Epithelial cell of esophagus (primary cell): ENCODE data around the gene TCF25.
A peak's percentile ranks its signal among the peaks of the same experiment; 100 is the strongest.
"Not testable (repeated sequence)": the region's sequence is repeated elsewhere in the genome, so short reads cannot be mapped to it uniquely, and the experiment has no call there.

ENCODE experiments used
- DNase-seq: peaks from one replicate; pipeline ENCODE4 v3.0.0; 2010; ENCODE audit warnings: low read depth
- H3K4me3 ChIP-seq: 2 replicates; pipeline ENCODE4 v1.5.1; 2011; ENCODE audit warnings: mild to moderate bottlenecking, low read length, control low read depth
- TF ChIP-seq, protein P1 (sequence below): IDR thresholded peaks from 2 replicates; pipeline ENCODE4 v1.5.1; 2011; ENCODE audit warnings: low read depth, mild to moderate bottlenecking, low read length, control low read depth, inconsistent platforms; ENCODE audit not compliant: insufficient read depth; ENCODE audit errors: missing control alignments

Gene TCF25

DNA sequence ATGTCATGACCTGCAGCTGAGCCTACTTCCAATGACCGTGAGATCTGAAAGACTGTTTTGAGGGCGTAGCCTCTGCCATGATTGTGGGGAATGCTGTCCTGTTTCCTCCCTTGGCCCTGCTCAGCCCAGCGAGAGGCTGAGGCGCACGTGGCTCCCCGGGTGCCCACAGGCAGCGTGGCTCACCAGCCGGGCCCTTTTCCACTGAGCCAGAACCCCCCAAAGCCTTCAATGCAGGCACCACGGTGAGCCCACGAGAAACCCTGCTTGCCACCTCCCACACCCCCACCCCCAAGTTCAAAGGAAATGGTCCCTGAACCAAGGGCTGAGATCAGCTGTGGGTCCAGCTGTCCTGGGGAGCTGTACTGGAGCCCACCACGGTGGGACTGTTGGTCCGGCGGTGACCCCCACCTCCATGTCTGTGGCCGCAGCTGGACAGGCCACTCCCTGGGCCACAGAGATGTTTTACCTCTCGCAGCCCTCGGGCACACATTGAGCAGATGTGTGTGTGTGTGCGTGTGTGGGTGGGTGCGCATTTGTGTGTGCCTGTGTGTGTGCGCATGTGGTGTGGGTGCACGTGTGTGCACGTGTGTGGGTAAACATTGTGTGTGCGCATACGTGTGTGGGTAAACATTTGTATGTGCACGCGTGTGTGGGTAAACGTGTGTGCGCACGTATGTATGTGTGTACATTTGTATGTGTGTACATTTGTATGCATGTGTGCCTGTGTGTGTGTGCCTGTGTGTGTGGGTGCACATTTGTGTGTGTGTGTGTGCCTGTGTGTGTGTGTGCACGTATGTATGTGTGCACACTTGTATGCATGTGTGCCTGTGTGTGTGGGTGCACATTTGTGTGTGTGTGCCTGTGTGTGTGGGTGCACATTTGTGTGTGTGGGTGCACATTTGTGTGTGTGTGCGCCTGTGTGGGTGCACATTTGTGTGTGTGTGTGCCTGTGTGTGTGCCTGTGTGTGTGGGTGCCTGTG, 40.3 kb downstream of the TCF25 start:
- no peak for DNase-seq
- TF ChIP-seq, protein P1, sequence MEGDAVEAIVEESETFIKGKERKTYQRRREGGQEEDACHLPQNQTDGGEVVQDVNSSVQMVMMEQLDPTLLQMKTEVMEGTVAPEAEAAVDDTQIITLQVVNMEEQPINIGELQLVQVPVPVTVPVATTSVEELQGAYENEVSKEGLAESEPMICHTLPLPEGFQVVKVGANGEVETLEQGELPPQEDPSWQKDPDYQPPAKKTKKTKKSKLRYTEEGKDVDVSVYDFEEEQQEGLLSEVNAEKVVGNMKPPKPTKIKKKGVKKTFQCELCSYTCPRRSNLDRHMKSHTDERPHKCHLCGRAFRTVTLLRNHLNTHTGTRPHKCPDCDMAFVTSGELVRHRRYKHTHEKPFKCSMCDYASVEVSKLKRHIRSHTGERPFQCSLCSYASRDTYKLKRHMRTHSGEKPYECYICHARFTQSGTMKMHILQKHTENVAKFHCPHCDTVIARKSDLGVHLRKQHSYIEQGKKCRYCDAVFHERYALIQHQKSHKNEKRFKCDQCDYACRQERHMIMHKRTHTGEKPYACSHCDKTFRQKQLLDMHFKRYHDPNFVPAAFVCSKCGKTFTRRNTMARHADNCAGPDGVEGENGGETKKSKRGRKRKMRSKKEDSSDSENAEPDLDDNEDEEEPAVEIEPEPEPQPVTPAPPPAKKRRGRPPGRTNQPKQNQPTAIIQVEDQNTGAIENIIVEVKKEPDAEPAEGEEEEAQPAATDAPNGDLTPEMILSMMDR: no peak

DNA sequence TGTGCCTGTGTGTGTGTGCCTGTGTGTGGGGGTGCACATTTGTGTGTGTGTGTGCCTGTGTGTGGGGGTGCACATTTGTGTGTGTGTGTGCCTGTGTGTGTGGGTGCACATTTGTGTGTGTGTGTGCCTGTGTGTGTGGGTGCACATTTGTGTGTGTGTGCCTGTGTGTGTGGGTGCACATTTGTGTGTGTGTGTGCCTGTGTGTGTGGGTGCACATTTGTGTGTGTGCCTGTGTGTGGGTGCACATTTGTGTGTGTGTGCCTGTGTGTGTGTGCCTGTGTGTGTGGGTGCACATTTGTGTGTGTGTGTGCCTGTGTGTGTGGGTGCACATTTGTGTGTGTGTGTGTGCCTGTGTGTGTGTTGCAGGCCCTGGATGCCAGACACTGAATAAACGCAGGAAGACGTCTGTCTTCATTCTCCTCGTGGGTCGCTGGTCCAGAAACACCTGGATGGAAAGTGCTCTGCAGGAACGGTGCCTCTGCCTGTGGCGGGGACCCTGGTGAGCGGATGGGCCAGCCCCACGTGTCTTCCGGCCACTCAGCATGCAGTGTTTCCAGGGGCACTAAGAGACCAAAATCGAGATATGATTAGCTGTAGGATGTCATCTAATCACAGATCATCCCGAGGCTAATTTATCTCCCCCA, 41.4 kb downstream of the TCF25 start:
- H3K4me3 ChIP-seq, DNase-seq: not testable (repeated sequence)

More for the DNA sequence above, 40.3 kb downstream of the TCF25 start:
- H3K4me3 ChIP-seq: no peak overlapping the region

DNA sequence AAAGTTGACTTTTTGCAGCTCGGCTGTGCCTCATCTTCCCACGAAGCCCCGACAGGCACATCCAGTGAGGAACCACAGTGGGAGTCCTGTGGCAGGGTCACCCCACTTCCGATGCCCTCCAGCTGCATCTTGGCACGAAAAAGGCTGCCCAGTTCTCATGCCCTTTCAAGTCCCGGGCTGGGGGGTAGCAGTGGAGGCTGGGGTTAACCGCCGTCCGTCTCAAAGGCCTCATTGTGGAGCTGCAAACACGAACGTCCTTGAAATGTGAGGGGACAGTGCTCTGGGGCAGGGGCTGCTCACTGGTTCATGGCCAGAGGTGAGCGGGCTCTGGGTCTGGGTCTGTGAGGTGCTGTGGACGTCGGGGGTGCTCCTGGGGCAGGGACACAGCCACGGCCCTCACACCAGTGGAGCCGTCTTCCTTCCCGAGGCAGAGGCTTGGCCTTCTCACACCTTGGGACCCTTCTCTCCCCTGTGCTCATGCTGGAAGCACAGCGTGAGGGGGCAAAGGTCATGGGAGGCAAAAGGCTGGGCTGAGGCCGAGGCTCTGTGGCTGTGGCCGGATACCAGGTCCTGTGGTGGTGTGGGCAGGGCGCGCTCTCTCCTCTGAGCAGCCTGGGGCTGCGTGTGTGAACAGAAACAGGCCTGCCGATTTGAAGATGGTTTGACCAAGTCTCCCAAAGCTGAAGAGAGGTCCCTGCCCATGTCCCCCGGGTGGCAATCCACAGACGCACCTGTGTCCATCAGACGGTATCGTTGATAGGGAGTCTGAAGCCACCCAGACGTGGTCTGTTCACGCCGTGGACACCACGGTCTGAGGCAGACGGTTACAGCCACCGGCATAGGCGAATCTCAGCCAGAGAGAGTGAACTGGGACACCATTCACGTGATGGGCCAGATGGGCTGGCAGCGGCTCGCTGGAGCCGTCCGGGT, 42.2 kb downstream of the TCF25 start:
- no peak overlapping the region for H3K4me3 ChIP-seq
- TF ChIP-seq, protein P1: no peak
- no peak for DNase-seq

DNA sequence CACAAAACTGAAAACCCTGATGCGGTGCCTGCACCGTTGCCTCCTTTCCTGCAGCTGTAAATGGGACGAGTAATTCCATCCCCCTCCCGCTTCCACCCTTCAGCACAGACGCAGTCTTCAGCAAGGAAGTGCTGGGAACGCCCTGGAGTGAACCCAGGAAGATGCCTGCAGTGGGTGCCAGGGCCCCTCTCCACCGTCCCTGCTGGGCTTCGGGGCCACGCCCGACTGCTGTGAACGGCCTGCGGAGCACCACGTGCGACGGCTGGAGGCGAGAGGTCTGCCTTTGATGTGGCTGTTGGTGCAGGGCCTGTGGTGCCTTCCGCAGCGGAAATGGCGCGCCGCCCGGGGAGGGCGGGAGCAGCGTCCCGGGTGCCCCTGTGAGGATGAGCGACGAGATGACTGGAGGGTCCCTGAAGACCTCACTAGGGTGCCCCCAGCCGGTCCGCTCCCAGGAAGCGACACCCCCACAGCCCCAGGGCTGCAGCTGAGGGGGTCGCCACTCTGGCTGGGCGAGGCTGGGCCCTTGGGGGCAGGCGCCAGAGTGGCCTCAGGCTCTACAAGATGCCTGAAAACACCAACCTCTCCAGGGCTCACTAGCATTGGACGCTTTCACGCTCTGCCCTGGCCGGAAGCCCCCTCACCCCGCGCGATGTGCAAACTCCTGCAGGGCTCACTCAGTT, 44.5 kb downstream of the TCF25 start:
- TF ChIP-seq, protein P1: no peak
- no peak overlapping the region for H3K4me3 ChIP-seq
- DNase-seq: peak; percentile 86

DNA sequence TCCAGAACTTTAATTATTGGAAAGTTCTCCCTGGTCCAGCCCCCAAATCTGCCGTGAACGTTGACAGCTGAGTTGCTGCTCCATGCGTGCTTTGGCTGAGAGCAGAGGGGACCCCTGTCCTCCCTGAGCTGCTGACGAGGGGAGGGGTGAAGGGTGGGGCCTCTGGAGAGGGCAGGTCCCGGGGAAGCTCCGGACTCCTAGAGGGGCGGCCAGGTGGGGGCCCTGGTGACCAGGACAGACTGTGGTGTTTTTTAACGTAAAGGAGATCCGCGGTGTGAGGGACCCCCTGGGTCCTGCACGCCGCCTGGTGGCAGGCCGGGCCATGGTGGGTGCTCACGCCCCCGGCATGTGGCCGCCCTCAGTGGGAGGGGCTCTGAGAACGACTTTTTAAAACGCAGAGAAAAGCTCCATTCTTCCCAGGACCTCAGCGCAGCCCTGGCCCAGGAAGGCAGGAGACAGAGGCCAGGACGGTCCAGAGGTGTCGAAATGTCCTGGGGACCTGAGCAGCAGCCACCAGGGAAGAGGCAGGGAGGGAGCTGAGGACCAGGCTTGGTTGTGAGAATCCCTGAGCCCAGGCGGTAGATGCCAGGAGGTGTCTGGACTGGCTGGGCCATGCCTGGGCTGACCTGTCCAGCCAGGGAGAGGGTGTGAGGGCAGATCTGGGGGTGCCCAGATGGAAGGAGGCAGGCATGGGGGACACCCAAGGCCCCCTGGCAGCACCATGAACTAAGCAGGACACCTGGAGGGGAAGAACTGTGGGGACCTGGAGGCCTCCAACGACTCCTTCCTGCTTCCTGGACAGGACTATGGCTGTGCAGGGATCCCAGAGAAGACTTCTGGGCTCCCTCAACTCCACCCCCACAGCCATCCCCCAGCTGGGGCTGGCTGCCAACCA, 45.3 kb downstream of the TCF25 start, which contains the start of gene MC1R:
Gene MC1R, plus strand, starts transcription at position 410 of the 895 bp plus-strand sequence. Its CDS starts 397 bp downstream, at position 807.
- H3K4me3 ChIP-seq: no peak within 1 kb of the TSS
- no peak for DNase-seq
- TF ChIP-seq, protein P1: peak; percentile 10

DNA sequence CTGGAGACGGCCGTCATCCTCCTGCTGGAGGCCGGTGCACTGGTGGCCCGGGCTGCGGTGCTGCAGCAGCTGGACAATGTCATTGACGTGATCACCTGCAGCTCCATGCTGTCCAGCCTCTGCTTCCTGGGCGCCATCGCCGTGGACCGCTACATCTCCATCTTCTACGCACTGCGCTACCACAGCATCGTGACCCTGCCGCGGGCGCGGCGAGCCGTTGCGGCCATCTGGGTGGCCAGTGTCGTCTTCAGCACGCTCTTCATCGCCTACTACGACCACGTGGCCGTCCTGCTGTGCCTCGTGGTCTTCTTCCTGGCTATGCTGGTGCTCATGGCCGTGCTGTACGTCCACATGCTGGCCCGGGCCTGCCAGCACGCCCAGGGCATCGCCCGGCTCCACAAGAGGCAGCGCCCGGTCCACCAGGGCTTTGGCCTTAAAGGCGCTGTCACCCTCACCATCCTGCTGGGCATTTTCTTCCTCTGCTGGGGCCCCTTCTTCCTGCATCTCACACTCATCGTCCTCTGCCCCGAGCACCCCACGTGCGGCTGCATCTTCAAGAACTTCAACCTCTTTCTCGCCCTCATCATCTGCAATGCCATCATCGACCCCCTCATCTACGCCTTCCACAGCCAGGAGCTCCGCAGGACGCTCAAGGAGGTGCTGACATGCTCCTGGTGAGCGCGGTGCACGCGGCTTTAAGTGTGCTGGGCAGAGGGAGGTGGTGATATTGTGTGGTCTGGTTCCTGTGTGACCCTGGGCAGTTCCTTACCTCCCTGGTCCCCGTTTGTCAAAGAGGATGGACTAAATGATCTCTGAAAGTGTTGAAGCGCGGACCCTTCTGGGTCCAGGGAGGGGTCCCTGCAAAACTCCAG, 46.4 kb downstream of the TCF25 start:
- TF ChIP-seq, protein P1: no peak
- H3K4me3 ChIP-seq: no peak overlapping the region
- no peak for DNase-seq
